GM11168 (cell line): Measurements from ENCODE around the gene C11orf52.

Experiments
- in situ Hi-C: fragments of 300-500 bp; cut with MboI; formaldehyde crosslinking; loops from one replicate; pipeline ENCODE4 v1.12.0; 2022; ENCODE audit warnings: low sequenced_read_pairs; ENCODE audit not compliant: unreplicated experiment

Gene C11orf52

DNA sequence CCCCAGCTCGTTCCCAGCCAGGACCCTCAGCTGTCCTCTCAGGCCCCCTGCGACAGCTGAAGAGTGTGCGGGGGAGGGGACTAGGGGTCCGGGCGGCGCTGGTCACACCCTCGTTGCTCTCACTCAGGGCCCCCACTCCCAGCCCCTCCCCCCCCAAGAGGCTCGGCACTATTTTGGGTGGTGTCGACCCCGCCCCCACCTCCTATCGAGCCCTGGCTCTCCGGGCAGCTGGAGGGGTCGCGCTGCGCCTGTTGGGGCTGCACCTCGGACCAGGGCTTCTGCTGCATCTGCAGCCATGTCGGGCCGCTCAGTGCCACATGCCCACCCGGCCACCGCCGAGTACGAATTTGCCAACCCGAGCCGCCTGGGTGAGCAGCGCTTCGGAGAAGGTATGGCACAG is 6.2 kb upstream of the C11orf52 start, which contains the start of gene HSPB2:
HSPB2 (plus strand) TSS at position 200 of the 400 bp plus-strand sequence; CDS start at position 296, 96 bp downstream.
- in situ Hi-C loops: no loop called here

- in situ Hi-C loops: no loop called here
These were observed 5.5 kb upstream of the C11orf52 start for GRCh38 chr11:111913031-111913861.

DNA sequence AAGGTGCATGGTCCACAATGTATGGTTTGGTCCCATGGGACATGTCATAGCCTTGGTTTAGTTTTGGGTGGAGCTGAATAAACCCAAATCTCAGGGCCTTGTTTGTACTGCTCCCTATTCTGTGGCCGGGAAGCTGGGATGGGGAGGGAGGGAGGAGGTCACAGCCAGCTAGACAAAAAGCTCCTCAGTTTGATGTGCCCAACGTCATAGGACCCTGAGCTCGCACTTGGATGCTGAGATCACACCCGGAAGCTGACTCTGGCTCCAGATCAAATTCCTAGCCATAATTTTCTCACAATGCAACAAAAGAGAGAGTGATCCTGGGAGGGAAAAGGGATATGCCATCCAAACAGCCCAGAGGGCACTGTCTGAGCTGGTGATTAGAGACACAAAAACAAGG is 4.7 kb upstream of the C11orf52 start:
- in situ Hi-C loops: no loop called here

GRCh38 chr11:111916768-111917167 is 1.9 kb upstream of the C11orf52 start:
- in situ Hi-C loops: no loop called here

GRCh38 chr11:111917312-111917711 is 1.4 kb upstream of the C11orf52 start:
- in situ Hi-C loops: no loop called here

- in situ Hi-C loops: no loop called here
These were observed 925 bp upstream of the C11orf52 start for GRCh38 chr11:111917788-111918187.

- in situ Hi-C loops: no loop called here
These were observed 2.2 kb downstream of the C11orf52 start for GRCh38 chr11:111920908-111921307.

DNA sequence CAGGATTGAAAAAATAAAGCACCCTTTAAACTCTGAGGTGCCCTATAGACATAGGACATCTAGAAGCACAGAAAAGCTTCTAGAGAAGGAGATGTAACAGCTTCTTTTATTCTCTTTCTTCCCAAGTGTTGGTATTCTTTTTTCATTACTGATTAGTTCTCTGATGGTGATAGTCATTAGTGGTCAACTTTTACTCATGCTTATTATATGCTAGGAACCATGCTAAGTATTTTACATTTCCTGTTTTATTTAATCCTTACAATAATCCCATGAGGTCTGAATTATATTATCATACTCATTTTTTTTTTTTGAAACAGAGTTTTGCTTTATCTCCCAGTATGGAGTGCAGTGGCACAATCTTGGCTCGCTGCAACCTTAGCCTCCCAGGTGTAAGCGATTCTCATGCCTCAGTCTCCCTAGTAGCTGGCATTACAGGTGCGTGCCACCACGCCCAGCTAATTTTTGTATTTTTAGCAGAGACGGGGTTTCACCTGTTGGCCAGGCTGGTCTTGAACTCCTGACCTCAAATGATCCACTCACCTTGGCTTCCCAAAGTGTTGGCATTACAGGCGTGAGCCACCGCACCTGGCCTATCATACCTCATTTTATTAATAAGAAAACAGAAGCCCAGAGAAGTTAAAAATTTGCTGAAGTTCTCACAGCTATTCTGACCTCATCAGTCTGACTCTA is 3.0 kb downstream of the C11orf52 start:
- in situ Hi-C loops: no loop called here

GRCh38 chr11:111922803-111923202 is 4.1 kb downstream of the C11orf52 start:
- in situ Hi-C loops: no loop called here

- in situ Hi-C loops: no loop called here
These were observed 4.7 kb downstream of the C11orf52 start for GRCh38 chr11:111923351-111923788.

GRCh38 chr11:111923951-111924350 is 5.2 kb downstream of the C11orf52 start:
- in situ Hi-C loops: no loop called here

DNA sequence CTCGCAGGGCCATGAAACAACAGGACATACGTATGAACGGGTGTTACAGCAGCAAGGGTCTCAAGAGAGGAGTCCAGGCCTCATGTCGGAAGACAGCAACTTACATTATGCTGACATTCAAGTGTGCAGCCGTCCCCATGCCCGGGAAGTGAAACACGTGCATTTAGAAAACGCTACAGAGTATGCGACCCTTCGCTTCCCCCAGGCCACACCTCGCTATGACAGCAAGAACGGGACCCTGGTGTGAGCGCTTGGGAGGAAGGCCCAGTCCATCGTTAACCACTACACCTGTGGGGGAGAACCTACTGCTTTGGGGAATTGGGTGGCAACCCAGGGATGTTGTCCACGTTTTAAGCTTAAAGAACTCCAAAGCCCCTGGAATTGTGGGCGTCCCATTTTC is 7.2 kb downstream of the C11orf52 start:
- in situ Hi-C loops: no loop called here

- in situ Hi-C loops: no loop called here
These were observed 8.0 kb downstream of the C11orf52 start for GRCh38 chr11:111926505-111927391.

- in situ Hi-C loops: loop anchor here (10.0 kb wide), 1 partner anchor 54 kb away; no protein-coding TSS in a partner anchor
These were observed 11.8 kb downstream of the C11orf52 start for GRCh38 chr11:111930472-111930871.

GRCh38 chr11:111932611-111932950 is 13.9 kb downstream of the C11orf52 start:
- in situ Hi-C loops: loop anchor here (10.0 kb wide), 1 partner anchor 52 kb away; no protein-coding TSS in a partner anchor

- in situ Hi-C loops: loop anchor here (10.0 kb wide), 1 partner anchor 52 kb away; no protein-coding TSS in a partner anchor
These were observed 14.5 kb downstream of the C11orf52 start for GRCh38 chr11:111933176-111933575.

DNA sequence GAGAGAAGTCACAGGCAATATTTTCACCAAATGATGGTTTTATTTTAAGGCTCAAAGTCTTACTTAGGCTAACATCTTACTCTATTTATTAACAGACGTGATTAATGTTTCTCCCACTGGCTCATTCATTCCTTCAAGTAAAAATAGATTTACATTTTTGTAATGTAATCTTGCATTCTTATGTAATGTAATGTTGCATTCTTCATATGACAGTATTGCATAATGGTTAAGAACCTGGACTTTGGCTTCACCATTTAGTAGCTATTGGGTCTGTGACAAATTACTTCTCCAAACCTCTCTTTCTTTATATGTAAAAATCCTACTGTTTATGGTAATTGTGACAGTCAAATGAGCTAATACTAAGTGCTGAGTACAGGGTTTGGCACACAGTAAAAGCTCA is 15.2 kb downstream of the C11orf52 start:
- in situ Hi-C loops: loop anchor here (10.0 kb wide), 1 partner anchor 51 kb away; no protein-coding TSS in a partner anchor

DNA sequence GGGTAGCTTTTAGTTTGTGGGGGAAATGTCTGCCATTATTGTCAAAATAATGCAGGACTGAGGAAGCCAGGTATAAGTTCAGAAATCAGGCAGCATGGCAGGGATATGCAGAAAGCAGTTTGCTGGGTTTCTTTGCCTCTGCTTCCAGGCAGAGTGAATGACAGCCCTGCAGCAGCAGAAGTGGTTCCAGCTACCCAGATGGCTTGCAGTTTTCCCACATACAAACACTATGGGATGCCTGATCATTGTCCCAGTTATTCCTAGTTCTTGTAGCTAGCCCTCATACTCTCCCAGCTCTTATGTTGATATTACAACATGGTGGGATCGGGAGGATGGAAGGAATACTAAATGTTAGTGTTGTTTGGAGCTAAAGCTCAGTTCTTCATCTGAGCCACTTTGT is 15.6 kb downstream of the C11orf52 start:
- in situ Hi-C loops: loop anchor here (10.0 kb wide), 1 partner anchor 50 kb away; no protein-coding TSS in a partner anchor

GRCh38 chr11:111935317-111936039 is 16.8 kb downstream of the C11orf52 start:
- in situ Hi-C loops: loop anchor here (10.0 kb wide), 1 partner anchor 49 kb away; no protein-coding TSS in a partner anchor
